Astrocyte (in vitro differentiated cells and primary cell): Measurements from ENCODE around the gene SLC2A13. TPM values are rescaled to one million over a fixed set of nuclear protein-coding genes. Genes with fewer than 3 reads are reported as not detected.

Source experiments
- DNase-seq: peaks from one replicate; pipeline ENCODE4 v3.0.0-alpha.2; 2010; ENCODE audit warnings: low read depth
- FAIRE-seq: peaks from 2 replicates; lab custom pipeline; 2011; peaks lifted over from hg19 to GRCh38; lab: Jason Lieb, UNC
- H2AFZ ChIP-seq: 2 replicates; pipeline ENCODE4 v1.6.0; 2012; ENCODE audit warnings: low read depth, low read length, inconsistent platforms
- H3K27ac ChIP-seq: 2 replicates; pipeline ENCODE4 v1.5.1; 2011; ENCODE audit warnings: low read depth, low read length, inconsistent platforms
- H3K27me3 ChIP-seq: 2 replicates; pipeline ENCODE4 v1.6.0; 2011; ENCODE audit warnings: low read length, inconsistent platforms; ENCODE audit not compliant: insufficient read depth
- H3K36me3 ChIP-seq: 2 replicates; pipeline ENCODE4 v1.5.1; 2011; ENCODE audit warnings: low read length, inconsistent platforms; ENCODE audit not compliant: insufficient read depth
- H3K4me1 ChIP-seq: 2 replicates; pipeline ENCODE4 v1.5.1; 2011; ENCODE audit warnings: low read length, inconsistent platforms; ENCODE audit not compliant: insufficient read depth
- H3K4me2 ChIP-seq: 2 replicates; pipeline ENCODE4 v1.6.0; 2012; ENCODE audit warnings: low read length, inconsistent platforms
- H3K4me3 ChIP-seq: 2 replicates; pipeline ENCODE4 v1.5.1; 2011; ENCODE audit warnings: low read depth, mild to moderate bottlenecking, low read length, inconsistent platforms; ENCODE audit not compliant: insufficient read depth
- H3K79me2 ChIP-seq: 2 replicates; pipeline ENCODE4 v1.6.0; 2012; ENCODE audit warnings: mild to moderate bottlenecking, low read length, inconsistent platforms; ENCODE audit not compliant: insufficient read depth
- H3K9ac ChIP-seq: 2 replicates; pipeline ENCODE4 v1.6.0; 2012; ENCODE audit warnings: mild to moderate bottlenecking, low read length, inconsistent platforms
- H3K9me3 ChIP-seq: 2 replicates; pipeline ENCODE4 v1.5.1; 2012; ENCODE audit warnings: low read depth, mild to moderate bottlenecking, low read length, inconsistent platforms; ENCODE audit not compliant: insufficient read depth
- H4K20me1 ChIP-seq: 2 replicates; pipeline ENCODE4 v1.6.0; 2012; ENCODE audit warnings: low read length, inconsistent platforms; ENCODE audit not compliant: insufficient read depth
- H3K27ac Mint-ChIP-seq: one replicate; pipeline ENCODE4 v1.8.0; 2021; ENCODE audit warnings: mild to moderate bottlenecking, mixed read lengths; ENCODE audit not compliant: unreplicated experiment
- H3K27me3 Mint-ChIP-seq: one replicate; pipeline ENCODE4 v1.8.0; 2021; ENCODE audit warnings: low read depth, mixed read lengths; ENCODE audit not compliant: unreplicated experiment
- H3K36me3 Mint-ChIP-seq: one replicate; pipeline ENCODE4 v1.8.0; 2021; ENCODE audit warnings: low read depth, mixed read lengths; ENCODE audit not compliant: unreplicated experiment
- H3K4me1 Mint-ChIP-seq: one replicate; pipeline ENCODE4 v1.8.0; 2021; ENCODE audit warnings: low read depth, mixed read lengths; ENCODE audit not compliant: unreplicated experiment
- H3K4me3 Mint-ChIP-seq: one replicate; pipeline ENCODE4 v1.8.0; 2021; ENCODE audit warnings: mild to moderate bottlenecking, moderate library complexity, mixed read lengths; ENCODE audit not compliant: unreplicated experiment
- H3K9me3 Mint-ChIP-seq: one replicate; pipeline ENCODE4 v1.8.0; 2021; ENCODE audit warnings: mild to moderate bottlenecking, mixed read lengths; ENCODE audit not compliant: unreplicated experiment
- EZH2 ChIP-seq: IDR thresholded peaks from 2 replicates; pipeline ENCODE4 v1.6.1; 2012; ENCODE audit warnings: mild to moderate bottlenecking, low read length, inconsistent platforms; ENCODE audit not compliant: insufficient read depth
- total RNA-seq: library from RNA; stranded (reverse); gene quantifications from 2 replicates; pipeline ENCODE4 v1.2.1, GENCODE V29; 2021
- TF ChIP-seq, protein P1 (sequence below): IDR thresholded peaks from 2 replicates; pipeline ENCODE4 v1.5.1; 2011; ENCODE audit warnings: low read depth, mild to moderate bottlenecking, inconsistent platforms, low read length, moderate library complexity; ENCODE audit not compliant: insufficient read depth

SLC2A13 gene
- total RNA-seq, 1 donor from 2014 or later: 10.2 TPM

DNA sequence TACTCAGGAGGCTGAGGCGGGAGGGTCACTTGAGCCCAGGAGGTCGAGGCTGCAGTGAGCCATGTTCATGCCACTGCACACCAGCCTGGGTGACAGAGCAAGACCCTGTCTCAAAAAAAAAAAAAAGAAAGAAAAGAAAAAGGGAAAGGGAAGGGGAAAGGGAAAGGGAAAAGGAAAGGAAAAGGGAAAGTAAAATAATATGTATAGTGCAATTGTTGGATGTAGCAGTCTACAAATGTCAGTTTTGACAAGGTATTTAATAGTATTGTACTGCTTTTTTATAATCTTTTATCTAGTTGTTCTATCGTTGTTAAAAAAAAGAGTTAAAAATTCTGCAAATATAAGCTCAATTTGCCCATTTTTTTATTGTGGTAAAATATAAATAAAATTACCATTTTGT is 67.3 kb downstream of the SLC2A13 start:
- no peak overlapping the region for H3K4me3 ChIP-seq
- Mint-ChIP-seq H3K4me1 (peaks cover 3% of the 10 kb centered on the region), H3K36me3 (no peaks in the 10 kb centered on the region), H3K27ac (no peak overlapping the region), H3K27me3 (no peaks in the 10 kb centered on the region), H3K4me3 (no peak overlapping the region), H3K9me3 (no peaks in the 10 kb centered on the region)
- no peaks in the 10 kb centered on the region for H3K4me1 ChIP-seq
- TF ChIP-seq, protein P1, sequence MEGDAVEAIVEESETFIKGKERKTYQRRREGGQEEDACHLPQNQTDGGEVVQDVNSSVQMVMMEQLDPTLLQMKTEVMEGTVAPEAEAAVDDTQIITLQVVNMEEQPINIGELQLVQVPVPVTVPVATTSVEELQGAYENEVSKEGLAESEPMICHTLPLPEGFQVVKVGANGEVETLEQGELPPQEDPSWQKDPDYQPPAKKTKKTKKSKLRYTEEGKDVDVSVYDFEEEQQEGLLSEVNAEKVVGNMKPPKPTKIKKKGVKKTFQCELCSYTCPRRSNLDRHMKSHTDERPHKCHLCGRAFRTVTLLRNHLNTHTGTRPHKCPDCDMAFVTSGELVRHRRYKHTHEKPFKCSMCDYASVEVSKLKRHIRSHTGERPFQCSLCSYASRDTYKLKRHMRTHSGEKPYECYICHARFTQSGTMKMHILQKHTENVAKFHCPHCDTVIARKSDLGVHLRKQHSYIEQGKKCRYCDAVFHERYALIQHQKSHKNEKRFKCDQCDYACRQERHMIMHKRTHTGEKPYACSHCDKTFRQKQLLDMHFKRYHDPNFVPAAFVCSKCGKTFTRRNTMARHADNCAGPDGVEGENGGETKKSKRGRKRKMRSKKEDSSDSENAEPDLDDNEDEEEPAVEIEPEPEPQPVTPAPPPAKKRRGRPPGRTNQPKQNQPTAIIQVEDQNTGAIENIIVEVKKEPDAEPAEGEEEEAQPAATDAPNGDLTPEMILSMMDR: no peak
- TF ChIP-seq EZH2: no peak
- no peaks in the 10 kb centered on the region for H4K20me1 ChIP-seq
- no peaks in the 10 kb centered on the region for H3K36me3 ChIP-seq
- DNase-seq: no peak
- no peaks in the 10 kb centered on the region for H3K27me3 ChIP-seq
- no peak overlapping the region for H2AFZ ChIP-seq
- no peak overlapping the region for H3K27ac ChIP-seq
- no peaks in the 10 kb centered on the region for H3K9me3 ChIP-seq
- no peaks in the 10 kb centered on the region for H3K79me2 ChIP-seq
- no peak for FAIRE-seq
- no peak overlapping the region for H3K4me2 ChIP-seq
- no peak overlapping the region for H3K9ac ChIP-seq

DNA sequence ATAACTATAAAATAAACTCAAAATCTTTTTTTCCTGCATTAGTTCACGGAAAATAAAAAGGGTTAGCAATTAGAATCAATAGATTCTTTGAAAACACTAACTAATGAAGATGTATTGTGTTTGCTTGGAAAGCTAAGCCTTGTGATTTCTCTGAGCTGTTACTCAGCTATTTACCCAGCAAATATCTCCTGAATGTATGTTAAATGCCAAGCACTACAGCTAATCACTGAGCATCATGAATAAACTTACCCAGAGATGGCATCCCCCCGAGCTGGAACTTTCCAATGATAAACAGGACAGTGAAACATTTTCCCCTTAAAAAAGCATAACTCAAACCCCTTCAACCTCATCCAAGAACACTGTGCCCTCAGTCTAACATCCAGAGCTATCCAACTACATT is 71.2 kb downstream of the SLC2A13 start:
- H3K4me3 Mint-ChIP-seq: no peak overlapping the region
- H3K4me1 Mint-ChIP-seq: peaks cover 3% of the 10 kb centered on the region
- Histone ChIP-seq H3K4me2 (no peak overlapping the region), H3K4me3 (no peak overlapping the region), H3K79me2 (no peaks in the 10 kb centered on the region), H3K36me3 (no peaks in the 10 kb centered on the region), H3K27ac (no peak overlapping the region), H3K9ac (no peak overlapping the region), H2AFZ (no peak overlapping the region), H3K4me1 (no peaks in the 10 kb centered on the region), H3K9me3 (no peaks in the 10 kb centered on the region), H4K20me1 (no peaks in the 10 kb centered on the region), H3K27me3 (no peaks in the 10 kb centered on the region)
- DNase-seq: no peak
- no peak for TF ChIP-seq EZH2
- TF ChIP-seq, protein P1: no peak
- no peak for FAIRE-seq
- H3K9me3 Mint-ChIP-seq: no peaks in the 10 kb centered on the region
- H3K36me3 Mint-ChIP-seq: no peaks in the 10 kb centered on the region
- H3K27ac Mint-ChIP-seq: no peak overlapping the region
- H3K27me3 Mint-ChIP-seq: no peaks in the 10 kb centered on the region

DNA sequence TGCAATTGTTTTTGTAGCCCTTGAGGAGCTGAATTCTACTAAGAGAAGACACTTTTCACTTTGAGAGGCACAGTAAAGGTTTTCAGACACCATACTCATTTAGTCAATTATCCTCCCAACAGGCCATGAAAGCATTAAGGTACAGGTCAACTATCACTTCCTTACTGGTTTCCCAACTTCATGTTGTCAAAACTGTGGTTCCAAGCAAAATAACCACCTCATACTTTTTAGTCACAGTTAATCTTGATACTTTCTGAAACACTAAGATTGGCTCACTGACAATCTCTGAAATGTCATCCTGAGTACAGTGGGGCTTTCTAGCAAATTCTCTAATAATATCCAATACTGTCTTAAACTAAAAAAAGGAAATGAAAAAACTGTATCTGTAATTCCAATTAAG is 71.7 kb downstream of the SLC2A13 start:
- peaks cover 3% of the 10 kb centered on the region for H3K4me1 Mint-ChIP-seq
- Histone ChIP-seq H3K27me3 (no peaks in the 10 kb centered on the region), H3K4me1 (no peaks in the 10 kb centered on the region), H3K79me2 (no peaks in the 10 kb centered on the region), H3K9ac (no peak overlapping the region), H4K20me1 (no peaks in the 10 kb centered on the region), H3K36me3 (no peaks in the 10 kb centered on the region), H2AFZ (no peak overlapping the region), H3K9me3 (no peaks in the 10 kb centered on the region), H3K4me2 (no peak overlapping the region), H3K4me3 (no peak overlapping the region), H3K27ac (no peak overlapping the region)
- H3K4me3 Mint-ChIP-seq: no peak overlapping the region
- no peak overlapping the region for H3K27ac Mint-ChIP-seq
- no peak for TF ChIP-seq EZH2
- TF ChIP-seq, protein P1: no peak
- H3K27me3 Mint-ChIP-seq: no peaks in the 10 kb centered on the region
- no peaks in the 10 kb centered on the region for H3K36me3 Mint-ChIP-seq
- no peaks in the 10 kb centered on the region for H3K9me3 Mint-ChIP-seq
- FAIRE-seq: no peak
- no peak for DNase-seq
